H1 (cell line): ENCODE data around the gene DRD5. TPM values are rescaled to one million over a fixed set of nuclear protein-coding genes. Genes with fewer than 3 reads are reported as not detected.

ENCODE experiments used
- CTCF ChIA-PET: fragments of 300-600 bp; sonication (Branson Sonifier 250); formaldehyde crosslinking; loops from one replicate; lab custom pipeline; 2021; ENCODE audit not compliant: partially characterized antibody; lab: Charles Lee
- POLR2A ChIA-PET: fragments of 300-600 bp; sonication (Branson Sonifier 250); formaldehyde crosslinking; loops from one replicate; lab custom pipeline; 2021; ENCODE audit warnings: inconsistent platforms; ENCODE audit not compliant: partially characterized antibody; lab: Charles Lee
- DNase-seq, 2 experiments: peaks; one replicate each; pipeline versions ENCODE4 v3.0.0 to v3.0.0-alpha.2; 2010 to 2022; ENCODE audit warnings: low spot score in 2 of 2, low read depth in 1 of 2, mixed read lengths in 1 of 2
- FAIRE-seq: peaks from 2 replicates; lab custom pipeline; 2011; peaks lifted over from hg19 to GRCh38; lab: Jason Lieb, UNC
- H2AFZ ChIP-seq: 2 replicates; pipeline ENCODE4 v1.8.1; 2012; ENCODE audit warnings: low read length, inconsistent platforms
- H2AK5ac ChIP-seq: 2 replicates; pipeline ENCODE4 v1.6.1; 2013; ENCODE audit warnings: low read depth, low read length
- H2BK120ac ChIP-seq: replicated peaks from 2 replicates; pipeline ENCODE3; 2013; ENCODE audit warnings: low read depth, low read length, inconsistent platforms
- H2BK12ac ChIP-seq: 2 replicates; pipeline ENCODE4 v1.6.1; 2013; ENCODE audit warnings: low read depth, low read length
- H2BK15ac ChIP-seq: 2 replicates; pipeline ENCODE4 v1.6.1; 2013; ENCODE audit warnings: low read length
- H2BK20ac ChIP-seq: 2 replicates; pipeline ENCODE4 v1.6.1; 2013; ENCODE audit warnings: low read length
- H2BK5ac ChIP-seq: 2 replicates; pipeline ENCODE4 v1.6.1; 2013; ENCODE audit warnings: low read depth, low read length
- H3K14ac ChIP-seq: 2 replicates; pipeline ENCODE4 v1.6.1; 2013; ENCODE audit warnings: inconsistent platforms; ENCODE audit not compliant: insufficient read length
- H3K18ac ChIP-seq: 2 replicates; pipeline ENCODE4 v1.6.1; 2013; ENCODE audit warnings: low read length; ENCODE audit errors: extremely low read depth
- H3K23ac ChIP-seq: 2 replicates; pipeline ENCODE4 v1.6.1; 2013; ENCODE audit warnings: inconsistent platforms; ENCODE audit not compliant: insufficient read length
- H3K23me2 ChIP-seq: 2 replicates; pipeline ENCODE4 v1.6.1; 2013; ENCODE audit warnings: low read depth, low read length
- H3K27ac ChIP-seq: 2 replicates; pipeline ENCODE4 v1.6.1; 2011; ENCODE audit warnings: low read depth, low read length, inconsistent platforms
- H3K27me3 ChIP-seq, 4 experiments: replicated peaks in 1 of 4; 1 replicate in 1 of 4; 2 replicates in 3 of 4; pipeline versions ENCODE4 v1.6.1 to v1.8.1; 2011 to 2013; ENCODE audit warnings: low read length in 3 of 4, mild to moderate bottlenecking in 3 of 4, inconsistent platforms in 2 of 4, mixed read lengths in 2 of 4, moderate library complexity in 1 of 4; ENCODE audit not compliant: control insufficient read depth in 3 of 4, insufficient read depth in 3 of 4; ENCODE audit errors: extremely low read depth in 1 of 4
- H3K36me3 ChIP-seq, 4 experiments: 2 replicates each; pipeline versions ENCODE4 v1.6.1 to v1.8.1; 2011 to 2013; ENCODE audit warnings: mild to moderate bottlenecking in 4 of 4, low read length in 3 of 4, moderate library complexity in 2 of 4, control low read depth in 1 of 4, inconsistent platforms in 1 of 4; ENCODE audit not compliant: insufficient read depth in 4 of 4, control insufficient read depth in 2 of 4
- H3K4ac ChIP-seq: replicated peaks from 2 replicates; pipeline ENCODE3; 2013; ENCODE audit warnings: low read length, low read depth, mixed read lengths, inconsistent platforms; ENCODE audit not compliant: insufficient read length
- H3K4me1 ChIP-seq, 4 experiments: replicated peaks in 1 of 4; 1 replicate in 1 of 4; 2 replicates in 3 of 4; pipeline versions ENCODE4 v1.6.1 to v1.8.1; 2011 to 2013; ENCODE audit warnings: low read length in 3 of 4, inconsistent platforms in 2 of 4, mixed read lengths in 1 of 4; ENCODE audit not compliant: insufficient read depth in 4 of 4, control insufficient read depth in 3 of 4
- H3K4me2 ChIP-seq, 2 experiments: 2 replicates each; pipeline versions ENCODE4 v1.6.1 to v1.8.1; 2011 to 2013; ENCODE audit warnings: low read depth in 2 of 2, low read length in 2 of 2, control low read depth in 1 of 2, inconsistent platforms in 1 of 2, mild to moderate bottlenecking in 1 of 2; ENCODE audit not compliant: insufficient read depth in 1 of 2
- H3K4me3 ChIP-seq, 4 experiments: fragments of 200-600, 300-600 bp in 1 of 4; sonication (generic), shearing (Covaris generic), sonication (Bioruptor Twin) in 1 of 4; 2 replicates each; pipeline versions ENCODE4 v1.5.1 to v1.8.1; 2011 to 2016; ENCODE audit warnings: low read length in 4 of 4, low read depth in 3 of 4, control low read depth in 2 of 4, inconsistent platforms in 2 of 4, mild to moderate bottlenecking in 2 of 4, mixed read lengths in 1 of 4, moderate library complexity in 1 of 4; ENCODE audit not compliant: insufficient read depth in 2 of 4; ENCODE audit errors: extremely low read depth in 1 of 4
- H3K56ac ChIP-seq: replicated peaks from 2 replicates; pipeline ENCODE3; 2013; ENCODE audit warnings: low read depth, mild to moderate bottlenecking, mixed read lengths, low read length, inconsistent platforms; ENCODE audit not compliant: insufficient read length
- H3K79me1 ChIP-seq: 2 replicates; pipeline ENCODE4 v1.6.1; 2013; ENCODE audit warnings: low read depth, low read length, control low read depth
- H3K79me2 ChIP-seq, 2 experiments: 2 replicates each; pipeline versions ENCODE4 v1.6.1 to v1.8.1; 2012 to 2013; ENCODE audit warnings: low read length in 2 of 2, mild to moderate bottlenecking in 2 of 2, inconsistent platforms in 1 of 2; ENCODE audit not compliant: insufficient read depth in 2 of 2, control insufficient read depth in 1 of 2
- H3K9ac ChIP-seq, 4 experiments: replicated peaks in 1 of 4; 1 replicate in 1 of 4; 2 replicates in 3 of 4; pipeline versions ENCODE4 v1.6.1 to v1.8.1; 2011 to 2013; ENCODE audit warnings: low read depth in 3 of 4, low read length in 3 of 4, control low read depth in 2 of 4, mild to moderate bottlenecking in 2 of 4, moderate library complexity in 2 of 4, inconsistent platforms in 1 of 4; ENCODE audit errors: extremely low read depth in 1 of 4
- H3K9me3 ChIP-seq, 2 experiments: 2 replicates each; pipeline versions ENCODE4 v1.6.1 to v1.8.1; 2012 to 2013; ENCODE audit warnings: mild to moderate bottlenecking in 2 of 2, moderate library complexity in 2 of 2, control low read depth in 1 of 2, inconsistent platforms in 1 of 2, low read depth in 1 of 2, low read length in 1 of 2, mixed read lengths in 1 of 2; ENCODE audit not compliant: insufficient read depth in 2 of 2
- H4K20me1 ChIP-seq, 2 experiments: replicated peaks in 1 of 2; 2 replicates each; pipeline versions ENCODE3 to v1.8.1; 2011 to 2013; ENCODE audit warnings: inconsistent platforms in 2 of 2, low read length in 2 of 2, mild to moderate bottlenecking in 1 of 2; ENCODE audit not compliant: insufficient read depth in 2 of 2, control insufficient read depth in 1 of 2
- H4K5ac ChIP-seq: 2 replicates; pipeline ENCODE4 v1.6.1; 2013; ENCODE audit warnings: low read length, low read depth, mixed read lengths, inconsistent platforms; ENCODE audit not compliant: insufficient read length
- H4K8ac ChIP-seq: 2 replicates; pipeline ENCODE4 v1.8.0; 2013; ENCODE audit warnings: mild to moderate bottlenecking, moderate library complexity, low read length, inconsistent platforms; ENCODE audit not compliant: insufficient read depth; ENCODE audit errors: extremely low read depth
- H4K91ac ChIP-seq: replicated peaks from 2 replicates; pipeline ENCODE3; 2013; ENCODE audit warnings: low read length, mixed read lengths, inconsistent platforms; ENCODE audit not compliant: insufficient read length
- CBX8 ChIP-seq: fragments of 300-800, 300-1000 bp; sonication (generic); IDR thresholded peaks from 2 replicates; pipeline ENCODE4 v1.7.1; 2016; ENCODE audit warnings: low read depth, low read length, borderline replicate concordance
- EGR1 ChIP-seq: IDR thresholded peaks from 2 replicates; pipeline ENCODE4 v1.6.1; 2011; ENCODE audit warnings: low read depth, low read length, borderline replicate concordance
- EZH2 ChIP-seq: fragments of 200-600 bp; sonication (generic); IDR thresholded peaks from 2 replicates; pipeline ENCODE4 v1.7.1; 2012; ENCODE audit warnings: low read depth, mild to moderate bottlenecking, moderate library complexity, low read length, inconsistent platforms; ENCODE audit not compliant: severe bottlenecking
- JUND ChIP-seq: IDR thresholded peaks from 2 replicates; pipeline ENCODE4 v1.6.1; 2011; ENCODE audit warnings: mild to moderate bottlenecking, improper control_type of control experiment, low read length
- POLR2A ChIP-seq, 2 experiments: IDR thresholded peaks; 1 replicate in 1 of 2; 2 replicates in 1 of 2; pipeline ENCODE4 v1.6.1; 2011; ENCODE audit warnings: low read depth in 2 of 2, low read length in 2 of 2, mild to moderate bottlenecking in 2 of 2; ENCODE audit errors: control extremely low read depth in 1 of 2
- POLR2AphosphoS5 ChIP-seq: IDR thresholded peaks from 2 replicates; pipeline ENCODE4 v1.6.1; 2011; ENCODE audit warnings: low read depth, low read length
- RAD21 ChIP-seq, 2 experiments: IDR thresholded peaks in 1 of 2; conservative IDR thresholded peaks in 1 of 2; 2 replicates each; pipeline ENCODE4 v1.6.1; 2011; ENCODE audit warnings: low read depth in 2 of 2, low read length in 2 of 2, improper control_type of control experiment in 1 of 2, inconsistent platforms in 1 of 2, mild to moderate bottlenecking in 1 of 2, moderate library complexity in 1 of 2
- SAP30 ChIP-seq: fragments of 300-600 bp; sonication (generic); IDR thresholded peaks from 2 replicates; pipeline ENCODE4 v1.7.1; 2012; ENCODE audit warnings: low read length, moderate library complexity, mild to moderate bottlenecking, inconsistent platforms; ENCODE audit not compliant: insufficient read depth, insufficient replicate concordance
- SIX5 ChIP-seq: IDR thresholded peaks from 2 replicates; pipeline ENCODE4 v1.6.1; 2011; ENCODE audit warnings: mild to moderate bottlenecking, low read depth, low read length
- TBP ChIP-seq: IDR thresholded peaks from 2 replicates; pipeline ENCODE4 v1.6.1; 2011; ENCODE audit warnings: low read depth, low read length, improper control_type of control experiment
- WGBS, 2 experiments: shearing (Covaris generic) in 1 of 2; methylation state at CpG; one replicate each; pipeline versions ENCODE4 v1.1.6 to v1.1.7; 2013 to 2015; ENCODE audit warnings: low lambda C conversion rate in 2 of 2, mixed read lengths in 2 of 2, inconsistent platforms in 1 of 2, low coverage in 1 of 2, missing lambda C conversion rate in 1 of 2; ENCODE audit not compliant: insufficient replicate concordance in 2 of 2, insufficient coverage in 1 of 2, insufficient read length in 1 of 2; ENCODE audit errors: extremely low coverage in 1 of 2, missing lambda C conversion rate in 1 of 2; 5-methylcytosine and 5-hydroxymethylcytosine counted together
- polyA plus RNA-seq, 7 experiments: library from polyadenylated mRNA; depleted of rRNA in 3 of 7; stranded (reverse) in 5 of 7; unstranded in 2 of 7; fragments of >200 nt in 5 of 7; fragments of 200-250 nt in 2 of 7; gene quantifications; 1 replicate in 5 of 7; 2 replicates in 1 of 7; 4 replicates in 1 of 7; pipeline versions ENCODE4 v1.2.1 to v1.2.3, GENCODE V29; 2011 to 2013; ENCODE audit warnings: missing spikeins in 2 of 7, mixed read lengths in 2 of 7
- total RNA-seq: library from RNA; stranded (reverse); fragmentation: NEBNext Ultra II Directional; extraction: Animal tissue kit (Norgen Biotek cat#: 25700); gene quantifications from 2 replicates; pipeline ENCODE4 v1.2.1, GENCODE V29; 2021

The DRD5 gene
- total and polyA plus RNA-seq, 2 of the 8 experiments (the other 6 are each of a cell fraction or from before 2014, with no cell fraction given): 0.11 to 0.21 TPM

GRCh38 chr4:9745782-9746181 lies 35.7 kb upstream of the DRD5 start:
- no peak overlapping the region for H3K23ac ChIP-seq
- no peaks in the 10 kb centered on the region for H3K79me1 ChIP-seq
- H3K18ac ChIP-seq: no peak overlapping the region
- no peaks in the 10 kb centered on the region for H3K36me3 ChIP-seq
- H4K20me1 ChIP-seq: peaks cover 0 to 4% of the 10 kb centered on the region in 2 experiments
- no peak overlapping the region for H3K4ac ChIP-seq
- H3K56ac ChIP-seq: no peak overlapping the region
- H3K27me3 ChIP-seq: no peaks in the 10 kb centered on the region
- H2BK20ac ChIP-seq: no peak overlapping the region
- H2AFZ ChIP-seq: no peak overlapping the region
- H3K9me3 ChIP-seq: peaks cover 3 to 4% of the 10 kb centered on the region in 2 experiments; a peak in 2 of 4 replicates
- FAIRE-seq: no peak
- H3K4me2 ChIP-seq: no peak overlapping the region
- H4K5ac ChIP-seq: no peak overlapping the region
- H3K79me2 ChIP-seq: no peaks in the 10 kb centered on the region; a peak in 1 of 4 replicates
- no peak overlapping the region for H2BK5ac ChIP-seq
- H4K91ac ChIP-seq: no peak overlapping the region
- WGBS, 2 experiments: 94% methylated on average over 13 of the region's 13 CpGs; no CpG with 5 or more reads in 1 of the 2 experiments
- no peaks in the 10 kb centered on the region for H3K23me2 ChIP-seq
- ChIA-PET POLR2A (no interaction called here), CTCF (interaction anchor here (1.7 kb wide), 1 partner anchor 19 kb away, joined by 8 read pairs; no protein-coding TSS in a partner anchor)
- no peak overlapping the region for H3K14ac ChIP-seq
- H3K4me3 ChIP-seq: no peak overlapping the region
- H3K9ac ChIP-seq: no peak overlapping the region
- no peak overlapping the region for H2AK5ac ChIP-seq
- H2BK12ac ChIP-seq: no peak overlapping the region; the same call in 1 of the 2 replicates
- H3K27ac ChIP-seq: no peak overlapping the region
- H2BK15ac ChIP-seq: no peak overlapping the region
- H4K8ac ChIP-seq: no peak overlapping the region; the same call in 1 of the 2 replicates
- peak overlapping the region; percentile 43 for H2BK120ac ChIP-seq
- no peak for TF ChIP-seq EGR1
- no peak for TF ChIP-seq SIX5
- no peak for TF ChIP-seq TBP
- TF ChIP-seq POLR2A (IDR thresholded peaks at IDR 0.05; ENCODE audit: control extremely low read depth in 1 of 2, low read depth in 2 of 2, low read length in 2 of 2): no peak
- no peak for TF ChIP-seq POLR2AphosphoS5
- TF ChIP-seq SAP30: no peak
- TF ChIP-seq CBX8: no peak
- TF ChIP-seq JUND: no peak
- TF ChIP-seq EZH2: no peak
- TF ChIP-seq RAD21 (IDR thresholded peaks at IDR 0.05 in 1 of 2, conservative IDR thresholded peaks at IDR 0.05 in 1 of 2; ENCODE audit: low read depth in 2 of 2, low read length in 2 of 2): no peak
- no peak for DNase-seq
- H3K4me1 ChIP-seq: no peaks in the 10 kb centered on the region
